OCI-M2 (cell line): ENCODE measurements around the gene DDX6.

Source experiments
- DNase-seq: peaks from one replicate; lab custom pipeline; 2025; ENCODE audit not compliant: unreplicated experiment; lab: John Stamatoyannopoulos, UW

The DDX6 gene

GRCh38 chr11:118705791-118706545, 85.0 kb downstream of the DDX6 start:
- no peak for DNase-seq

DNA sequence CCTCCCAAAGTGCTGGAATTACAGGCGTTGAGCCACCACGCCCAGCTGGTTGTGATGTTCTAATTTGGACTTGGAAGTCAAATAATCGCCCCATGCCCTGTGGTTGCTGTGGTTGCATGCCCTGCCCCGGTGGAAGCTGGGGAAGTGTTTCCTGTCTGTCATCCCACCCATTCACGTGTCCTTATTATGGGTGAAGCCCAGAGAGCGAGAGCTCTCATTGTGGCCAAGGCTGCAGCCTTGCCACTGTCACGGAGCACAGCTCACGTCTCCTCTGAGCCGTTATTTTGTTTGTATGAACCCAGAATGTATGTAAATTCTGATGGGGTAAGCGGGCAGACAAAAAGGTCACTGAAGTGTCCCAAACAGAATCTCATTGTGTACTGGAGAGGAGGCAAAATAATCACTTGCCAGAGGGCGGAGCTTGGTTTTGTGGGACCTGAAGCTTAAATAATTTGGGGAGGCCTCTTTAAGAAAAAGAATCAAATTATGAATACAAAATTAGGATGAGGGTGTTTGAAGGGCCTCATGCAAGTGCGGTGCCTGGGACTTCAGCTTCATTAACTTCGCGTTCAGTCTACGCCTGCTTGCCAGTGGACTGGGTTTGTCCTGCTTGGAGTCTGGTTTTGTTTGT, 85.7 kb downstream of the DDX6 start:
- DNase-seq: no peak

- DNase-seq: no peak
Observed at GRCh38 chr11:118703563-118704106, 87.3 kb downstream of the DDX6 start.

- DNase-seq: no peak
Observed at GRCh38 chr11:118699506-118700220, 91.3 kb downstream of the DDX6 start.
